Activated CD4-positive, alpha-beta T cell treated with anti-CD3 and anti-CD28 coated beads, Interleukin-2, amount 50 U/mL, for 16 hours (primary cell): ENCODE measurements around the gene SLCO4A1.

Source experiments
- DNase-seq: peaks from one replicate; pipeline ENCODE4 v3.0.0-alpha.2; 2020

Gene SLCO4A1

GRCh38 chr20:62638055-62638570, 4.2 kb upstream of the SLCO4A1 start:
- DNase-seq = no peak

- no peak for DNase-seq
Measured at GRCh38 chr20:62638679-62639406, 3.5 kb upstream of the SLCO4A1 start.

- DNase-seq = no peak
Measured at GRCh38 chr20:62639765-62640164, 2.5 kb upstream of the SLCO4A1 start.

GRCh38 chr20:62640870-62641269, 1.4 kb upstream of the SLCO4A1 start:
- no peak for DNase-seq

GRCh38 chr20:62641321-62642050, 817 bp upstream of the SLCO4A1 start:
- DNase-seq = no peak

GRCh38 chr20:62642666-62643520, 590 bp downstream of the SLCO4A1 start:
- peak; percentile 52 for DNase-seq

GRCh38 chr20:62643521-62644043, 1.3 kb downstream of the SLCO4A1 start:
- DNase-seq = no peak

GRCh38 chr20:62644044-62644795, 1.9 kb downstream of the SLCO4A1 start:
- no peak for DNase-seq

- no peak for DNase-seq
Measured at GRCh38 chr20:62644802-62645496, 2.6 kb downstream of the SLCO4A1 start.

GRCh38 chr20:62645613-62646012, 3.3 kb downstream of the SLCO4A1 start:
- DNase-seq = no peak

GRCh38 chr20:62646851-62647520, 4.7 kb downstream of the SLCO4A1 start:
- DNase-seq = no peak

- DNase-seq = no peak
Measured at GRCh38 chr20:62647521-62648317, 5.4 kb downstream of the SLCO4A1 start.

- DNase-seq = no peak
Measured at GRCh38 chr20:62648318-62648995, 6.2 kb downstream of the SLCO4A1 start.

- DNase-seq = no peak
Measured at GRCh38 chr20:62649140-62649539, 6.8 kb downstream of the SLCO4A1 start.

- DNase-seq = no peak
Measured at GRCh38 chr20:62650551-62651284, 8.4 kb downstream of the SLCO4A1 start.

- peak; percentile 85 for DNase-seq
Measured at GRCh38 chr20:62651285-62652021, 9.2 kb downstream of the SLCO4A1 start.

- peak; percentile 77 for DNase-seq
Measured at GRCh38 chr20:62652041-62652893, 10.0 kb downstream of the SLCO4A1 start.
